PC-3 (cell line): ENCODE measurements around the gene NDUFA8.

Experiments used
- CTCF ChIP-seq: fragments of 300-600 bp; sonication (generic); conservative IDR thresholded peaks from 2 replicates; pipeline ENCODE4 v1.5.1; 2017; ENCODE audit warnings: antibody characterized with exemption, low read depth, mild to moderate bottlenecking, low read length
- EZH2 ChIP-seq: fragments of 300-600 bp; sonication (generic); IDR thresholded peaks from one replicate; pipeline ENCODE4 v1.6.1; 2017; ENCODE audit warnings: antibody characterized with exemption, mild to moderate bottlenecking, low read length; ENCODE audit not compliant: unreplicated experiment
- EZH2phosphoT487 ChIP-seq: fragments of 300-600 bp; sonication (generic); IDR thresholded peaks from 2 replicates; pipeline ENCODE4 v1.6.1; 2018; ENCODE audit warnings: mild to moderate bottlenecking, antibody characterized with exemption, low read length, borderline replicate concordance

DNA sequence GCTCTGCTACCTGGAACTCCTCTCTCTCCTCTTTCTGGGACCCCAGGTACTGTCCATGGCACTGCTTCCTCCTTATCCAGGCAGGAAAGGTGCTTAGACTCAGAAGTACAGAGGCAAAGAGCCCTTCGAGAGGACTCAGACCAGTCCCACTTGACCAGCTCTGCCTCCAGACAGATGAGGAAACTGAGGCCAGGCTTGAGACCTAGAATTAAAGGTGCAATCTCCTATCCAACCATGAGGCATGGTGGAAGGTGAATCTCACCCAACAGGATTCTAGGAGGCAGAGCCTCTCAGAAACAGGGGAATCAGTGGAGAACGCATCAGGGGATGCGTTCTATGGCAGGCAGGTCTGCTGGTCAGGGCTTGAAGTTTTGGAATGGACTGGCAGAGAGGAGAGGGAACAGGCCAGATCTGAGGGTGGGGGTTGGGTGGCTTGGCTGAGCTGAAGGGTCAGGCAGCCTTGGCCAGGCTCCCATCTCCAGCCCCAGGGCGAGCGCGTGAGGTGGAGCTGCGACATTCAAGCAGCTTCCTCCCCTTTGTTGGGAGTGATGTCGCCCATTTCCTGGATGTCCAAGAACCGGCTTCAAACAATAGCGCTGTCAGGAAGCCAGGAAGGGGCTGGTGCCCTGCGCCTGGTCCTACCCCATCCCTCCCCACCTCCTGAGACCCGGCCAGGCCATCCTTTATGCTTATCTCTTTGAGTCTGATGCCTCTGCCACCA lies 26.2 kb downstream of the NDUFA8 start:
- TF ChIP-seq CTCF (no peak), EZH2phosphoT487 (no peak), EZH2 (no peak)
